ENCODE measurements around the gene MAP7D2.
"Not testable (repeated sequence)": the region's sequence is repeated elsewhere in the genome, so short reads cannot be mapped to it uniquely, and the experiment has no call there.

MAP7D2 gene

DNA sequence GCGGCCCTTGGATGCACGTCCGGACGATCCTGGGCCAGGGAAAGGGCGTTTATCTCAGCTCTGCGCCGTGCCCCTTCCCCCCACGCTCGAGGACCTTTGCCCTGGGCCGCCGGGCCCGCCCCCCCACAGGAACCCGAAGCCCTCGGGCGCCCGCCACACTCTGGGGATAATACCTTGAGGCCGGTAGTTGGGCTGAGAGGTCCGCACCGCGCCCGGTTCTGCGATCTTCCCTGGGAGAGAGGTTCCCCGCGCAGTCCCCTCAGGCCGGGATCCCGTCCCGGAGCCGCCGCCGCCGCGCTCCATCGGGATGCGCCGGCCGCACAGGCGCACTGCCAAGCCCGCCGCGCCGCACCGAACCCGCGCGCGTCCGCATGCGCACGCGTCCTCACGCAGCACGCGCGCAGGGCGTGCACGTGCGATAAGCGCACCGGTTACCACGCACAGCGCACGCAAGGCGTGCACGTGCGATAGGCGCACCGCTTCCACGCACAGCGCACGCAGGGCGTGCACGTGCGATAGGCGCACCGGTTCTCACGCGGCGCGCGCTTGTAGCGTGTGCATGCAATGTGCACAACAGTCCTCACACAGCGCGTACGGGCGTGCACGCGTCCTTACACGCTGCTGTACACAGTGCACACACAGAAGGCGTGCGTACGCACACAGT, at the start of gene MAP7D2:
Gene MAP7D2, minus strand, starts transcription at position 331 of the 664 bp plus-strand sequence. Its CDS starts 28 bp downstream, at position 303.
- DNase-seq (ENCODE audit: low read depth), result no peak

- DNase-seq (ENCODE audit: low read depth), result not testable (repeated sequence)
Observed at GRCh38 chrX:20162516-20162915, 45.8 kb upstream of the MAP7D2 start.

GRCh38 chrX:20159797-20160385, 43.2 kb upstream of the MAP7D2 start:
- no peak for DNase-seq (ENCODE audit: low read depth)

- no peak for DNase-seq (ENCODE audit: low read depth)
Observed at GRCh38 chrX:20151689-20152088, 35.0 kb upstream of the MAP7D2 start.

- DNase-seq (ENCODE audit: low read depth), result no peak
Observed at GRCh38 chrX:20149326-20149725, 32.6 kb upstream of the MAP7D2 start.

DNA sequence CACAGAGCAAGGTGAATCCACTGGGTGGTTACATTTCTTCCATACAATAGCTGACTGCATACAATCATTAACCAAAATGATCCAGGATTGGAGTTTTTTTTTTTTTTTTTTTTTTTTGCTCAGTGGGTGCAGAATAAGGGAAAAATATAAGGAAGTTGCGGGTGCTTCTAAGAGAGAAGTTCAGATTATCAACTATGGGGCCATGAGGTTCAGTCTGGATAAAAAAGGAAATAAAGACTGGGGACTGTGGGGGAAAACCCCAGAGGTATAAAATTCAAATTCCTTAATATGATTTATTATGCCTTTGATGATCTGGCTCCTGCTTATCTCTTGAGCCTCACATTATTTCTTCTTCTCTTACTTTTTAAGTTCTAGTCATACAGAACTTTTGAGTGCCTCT, 30.9 kb upstream of the MAP7D2 start:
- DNase-seq (ENCODE audit: low read depth), result no peak

DNA sequence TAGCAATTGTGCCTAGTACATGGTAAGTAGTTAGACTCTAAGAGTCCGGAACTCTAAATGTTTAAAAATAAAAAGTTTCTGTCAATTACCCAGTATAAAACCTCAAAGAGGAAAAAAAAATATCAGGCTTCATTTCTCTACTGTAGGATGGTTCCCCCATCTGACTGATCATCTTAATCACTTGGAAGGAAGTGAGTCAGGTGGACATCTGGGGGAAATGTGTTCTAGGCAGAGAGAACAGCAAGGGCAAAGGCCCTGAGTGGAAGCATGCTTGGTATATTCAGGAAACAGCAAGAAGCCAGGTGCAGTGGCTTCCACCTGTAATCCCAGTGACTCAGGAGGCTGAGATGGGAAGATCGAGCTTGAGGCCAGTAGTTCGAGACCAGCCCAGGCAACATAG, 27.8 kb upstream of the MAP7D2 start:
- DNase-seq (ENCODE audit: low read depth), result peak; percentile 40

DNA sequence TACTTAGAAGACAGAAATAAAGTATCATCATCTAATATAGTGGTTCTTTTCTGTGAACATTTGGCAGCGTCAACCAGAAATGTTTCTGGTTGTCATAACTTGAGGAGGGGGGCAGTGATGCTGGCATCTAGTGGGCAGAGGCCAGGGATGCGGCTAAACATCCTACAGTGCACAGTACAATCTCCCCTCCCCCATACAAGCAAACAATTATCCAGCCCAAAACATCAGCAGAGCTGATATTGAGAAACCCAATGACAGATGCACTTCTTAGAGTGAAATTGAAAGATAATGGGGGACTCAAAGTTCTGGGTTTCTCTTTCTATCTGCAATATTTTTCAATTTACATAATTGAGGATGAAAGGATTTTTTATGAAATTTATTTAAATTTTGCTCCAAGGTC, 26.9 kb upstream of the MAP7D2 start:
- DNase-seq (ENCODE audit: low read depth), result no peak

- DNase-seq (ENCODE audit: low read depth), result no peak
Observed at GRCh38 chrX:20143111-20143510, 26.4 kb upstream of the MAP7D2 start.

DNA sequence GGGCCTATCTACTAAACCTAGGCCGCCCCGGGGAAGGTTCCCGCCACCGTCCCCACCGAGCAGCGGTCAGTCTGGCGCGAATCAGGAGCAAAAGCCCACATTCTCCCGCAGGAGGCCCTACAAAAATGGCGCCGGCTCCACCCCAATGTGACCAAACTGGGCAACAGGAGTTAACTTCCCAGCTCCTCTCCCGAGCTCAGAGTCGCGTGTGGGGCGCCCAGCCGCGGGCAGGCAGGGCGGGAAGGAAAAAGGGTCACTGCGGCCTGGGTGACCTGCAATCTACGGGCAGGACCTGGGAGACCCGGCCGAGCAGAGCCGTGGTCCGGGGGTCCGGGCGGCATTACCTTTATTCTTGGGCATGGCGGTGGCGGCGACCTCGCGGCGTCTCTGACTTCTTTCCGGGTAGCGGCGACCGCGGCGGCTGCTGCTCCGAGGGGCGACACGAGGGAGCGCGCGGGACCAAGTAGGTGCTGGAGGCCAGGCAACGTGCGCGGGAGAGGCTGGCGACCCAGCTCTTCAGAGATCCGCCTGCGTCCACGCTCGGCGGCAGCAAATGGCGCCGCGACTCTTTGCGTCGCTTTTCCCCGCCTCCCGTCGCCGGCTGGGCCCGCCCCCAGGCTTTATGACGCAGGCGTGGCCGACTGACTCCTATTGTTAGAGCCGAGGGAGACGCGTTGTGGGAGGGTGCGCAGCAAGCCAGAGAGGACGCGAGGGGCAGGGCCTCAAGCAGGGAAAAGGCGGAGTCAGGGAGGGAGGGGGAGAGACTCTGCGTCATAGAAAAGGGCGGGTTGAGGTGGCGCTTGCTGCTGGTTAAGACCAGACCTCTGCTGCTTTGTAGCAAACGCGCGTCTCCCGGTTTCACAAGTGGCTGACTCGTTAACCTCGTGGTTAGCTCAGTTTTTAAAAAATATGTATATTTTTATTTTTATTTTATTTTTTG, 24.8 kb upstream of the MAP7D2 start, which contains the start of gene EIF1AX:
Gene EIF1AX, minus strand, starts transcription at position 558 of the 940 bp plus-strand sequence. Its CDS starts 198 bp downstream, at position 360.
- DNase-seq (ENCODE audit: low read depth), result peak; percentile 97

DNA sequence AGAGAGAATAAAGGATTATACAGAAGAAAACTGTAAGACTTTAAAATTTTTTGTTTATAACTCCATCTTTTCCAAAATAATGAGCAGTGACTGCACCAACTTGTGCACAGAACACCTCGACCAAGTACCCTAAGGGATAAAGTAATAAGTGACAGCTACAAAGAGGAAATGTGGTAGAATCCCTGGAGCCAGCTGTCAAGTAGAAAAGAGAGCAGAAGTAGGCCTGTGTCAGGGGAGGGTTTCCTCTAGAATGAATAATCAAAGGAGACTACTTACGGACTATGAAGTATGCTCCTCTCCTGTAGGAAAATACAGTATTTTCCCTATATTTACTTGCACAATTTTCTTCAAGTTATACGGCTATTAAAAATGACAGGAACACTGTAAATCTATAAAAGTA, 23.7 kb upstream of the MAP7D2 start:
- DNase-seq (ENCODE audit: low read depth), result no peak

- DNase-seq (ENCODE audit: low read depth), result peak; percentile 67
Observed at GRCh38 chrX:20139966-20140365, 23.3 kb upstream of the MAP7D2 start.

- DNase-seq (ENCODE audit: low read depth), result no peak
Observed at GRCh38 chrX:20135944-20136343, 19.2 kb upstream of the MAP7D2 start.

GRCh38 chrX:20132666-20133065, 16.0 kb upstream of the MAP7D2 start:
- no peak for DNase-seq (ENCODE audit: low read depth)

DNA sequence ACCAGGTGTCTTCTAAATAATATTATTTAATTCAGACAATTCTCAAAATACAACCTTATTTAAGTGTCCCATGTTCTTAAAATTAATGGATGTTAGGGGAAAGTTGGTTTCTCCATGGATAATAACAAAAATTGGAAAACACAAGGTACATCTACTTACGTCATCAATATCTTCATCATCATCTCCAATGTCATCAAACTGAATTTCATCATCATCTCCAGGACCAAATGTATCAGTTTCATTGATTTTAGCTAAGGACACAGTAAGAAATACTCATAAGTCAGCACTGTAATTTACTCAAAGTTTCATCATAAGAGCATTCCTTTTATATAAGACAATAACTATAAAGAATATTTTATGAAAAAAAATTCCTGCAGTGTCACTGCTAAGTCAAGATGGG, 13.7 kb upstream of the MAP7D2 start:
- DNase-seq (ENCODE audit: low read depth), result no peak

DNA sequence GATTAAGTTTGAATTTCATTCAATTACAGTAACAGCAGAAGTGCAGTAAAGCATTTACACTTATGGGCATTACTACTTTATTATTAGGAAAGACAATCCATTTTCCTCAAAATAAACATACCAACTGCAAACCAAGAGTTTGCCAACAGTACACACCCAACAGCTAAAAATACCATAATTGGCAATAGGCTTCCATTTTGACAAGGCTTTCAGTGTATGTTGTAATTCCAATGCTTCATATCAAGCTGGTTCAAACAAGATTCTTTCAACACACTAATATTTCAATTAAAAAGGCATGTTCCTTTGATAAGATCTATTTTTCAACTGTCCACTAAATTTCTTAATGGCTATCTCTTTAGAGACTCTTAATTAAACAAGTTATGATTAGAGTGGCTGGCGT, 12.8 kb upstream of the MAP7D2 start:
- DNase-seq (ENCODE audit: low read depth), result no peak

GRCh38 chrX:20128670-20129069, 12.0 kb upstream of the MAP7D2 start:
- no peak for DNase-seq (ENCODE audit: low read depth)

DNA sequence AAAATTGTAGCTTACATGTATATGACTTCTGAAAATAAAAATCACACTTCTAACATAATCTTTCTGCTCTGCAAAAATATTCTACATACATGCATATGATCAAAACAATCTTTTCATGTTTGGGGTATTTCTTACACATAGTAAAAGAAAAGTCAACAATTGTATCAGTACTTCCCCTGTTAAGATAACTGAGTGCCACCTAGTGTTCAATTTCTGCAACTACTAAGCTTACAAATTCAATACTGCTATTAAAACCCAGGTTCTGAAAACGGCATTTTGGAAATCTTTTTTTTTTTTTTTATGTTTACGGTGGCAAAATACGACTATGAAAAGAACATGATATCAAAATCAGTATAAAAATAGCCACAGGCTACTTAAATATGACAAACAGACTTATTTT, 10.7 kb upstream of the MAP7D2 start:
- not testable (repeated sequence) for DNase-seq (ENCODE audit: low read depth)

DNA sequence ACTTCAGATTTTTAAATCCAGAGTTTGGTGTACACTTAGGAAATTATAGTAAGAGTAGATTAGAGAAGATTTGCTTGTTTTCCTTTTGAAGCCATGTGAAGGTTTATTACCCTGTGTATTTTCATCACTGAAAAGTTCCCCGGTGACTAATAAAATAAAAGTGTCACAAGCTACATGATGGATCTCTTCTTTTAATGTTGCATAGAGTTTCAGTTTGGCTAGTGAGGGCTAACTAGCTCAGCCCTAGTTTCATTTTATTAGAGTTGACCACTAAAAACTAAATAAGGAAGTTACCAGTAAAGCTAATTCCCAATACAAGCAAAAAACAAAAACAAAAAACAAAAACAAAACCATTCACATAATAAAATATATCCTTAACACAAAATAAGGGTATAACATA, 10.1 kb upstream of the MAP7D2 start:
- not testable (repeated sequence) for DNase-seq (ENCODE audit: low read depth)

GRCh38 chrX:20124964-20125363, 8.3 kb upstream of the MAP7D2 start:
- DNase-seq (ENCODE audit: low read depth), result no peak

GRCh38 chrX:20118065-20118824, 1.5 kb upstream of the MAP7D2 start:
- DNase-seq (ENCODE audit: low read depth), result no peak

DNA sequence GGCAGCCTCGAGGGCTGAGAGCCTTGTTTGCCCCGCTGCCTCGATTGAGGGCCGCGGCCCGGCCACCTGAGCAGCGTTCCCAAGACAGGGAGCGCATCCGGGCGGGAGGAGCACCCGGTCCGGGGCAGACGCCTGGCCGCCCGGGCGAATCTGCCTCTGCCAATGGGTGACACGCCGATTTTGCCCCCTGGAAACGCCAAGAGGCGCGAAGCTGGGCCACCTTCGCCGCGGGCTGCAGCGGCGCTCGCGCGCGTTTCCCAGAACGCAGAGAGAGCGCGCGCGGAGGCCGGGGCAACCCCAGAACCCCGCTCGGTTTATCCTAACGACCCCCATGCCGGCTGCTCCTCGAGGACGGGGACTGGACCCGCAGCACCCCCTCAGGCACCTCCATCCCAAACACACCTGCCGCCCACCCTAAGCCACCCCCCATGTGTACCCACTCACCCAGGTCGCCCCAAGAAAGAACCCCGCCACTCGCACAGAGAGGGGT, 575 bp downstream of the MAP7D2 start:
- DNase-seq (ENCODE audit: low read depth), result no peak
